GM12872 (cell line): ENCODE data around the gene VSTM2B.

ENCODE experiments used
- TF ChIP-seq, protein P1 (sequence below): IDR thresholded peaks from 3 replicates; pipeline ENCODE4 v1.5.1; 2011; ENCODE audit warnings: low read depth, mild to moderate bottlenecking, low read length, moderate library complexity; ENCODE audit not compliant: insufficient read depth

The VSTM2B gene

DNA sequence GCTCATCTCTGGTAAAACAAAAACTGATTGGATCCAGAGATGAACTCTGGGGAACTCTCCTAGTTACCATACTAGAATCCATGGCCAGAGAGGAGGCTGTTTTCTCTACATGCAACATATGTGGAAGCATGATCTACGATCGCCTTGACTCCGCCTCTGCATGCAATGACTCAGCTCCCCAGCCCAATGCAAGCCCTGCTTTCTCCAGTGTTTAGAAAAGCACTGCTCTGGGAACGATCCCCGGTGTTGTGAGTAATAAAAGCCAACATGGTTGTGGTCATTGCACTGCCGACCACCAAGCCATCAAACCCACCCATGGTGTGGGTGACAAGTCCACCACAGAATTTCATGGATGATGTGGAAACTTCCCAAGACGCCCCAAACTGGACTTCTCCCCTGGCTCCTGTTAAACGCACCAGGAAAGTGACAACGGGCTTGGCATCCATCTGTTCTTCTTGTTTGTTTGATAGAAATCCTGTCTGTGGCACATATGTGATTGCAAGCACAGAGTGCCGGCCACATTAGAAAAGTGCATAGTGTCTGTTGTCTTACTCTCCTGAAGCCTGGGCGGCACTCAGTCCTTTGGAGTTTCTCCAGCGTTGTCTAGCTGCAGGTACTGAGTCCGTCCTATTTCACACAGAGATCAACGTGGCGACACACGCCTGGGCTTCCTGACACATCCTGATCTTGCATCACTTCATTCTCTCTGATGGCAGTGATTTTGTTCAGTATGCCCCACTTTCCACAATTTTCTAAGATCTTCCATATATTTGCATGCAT is 36.4 kb upstream of the VSTM2B start:
- TF ChIP-seq, protein P1, sequence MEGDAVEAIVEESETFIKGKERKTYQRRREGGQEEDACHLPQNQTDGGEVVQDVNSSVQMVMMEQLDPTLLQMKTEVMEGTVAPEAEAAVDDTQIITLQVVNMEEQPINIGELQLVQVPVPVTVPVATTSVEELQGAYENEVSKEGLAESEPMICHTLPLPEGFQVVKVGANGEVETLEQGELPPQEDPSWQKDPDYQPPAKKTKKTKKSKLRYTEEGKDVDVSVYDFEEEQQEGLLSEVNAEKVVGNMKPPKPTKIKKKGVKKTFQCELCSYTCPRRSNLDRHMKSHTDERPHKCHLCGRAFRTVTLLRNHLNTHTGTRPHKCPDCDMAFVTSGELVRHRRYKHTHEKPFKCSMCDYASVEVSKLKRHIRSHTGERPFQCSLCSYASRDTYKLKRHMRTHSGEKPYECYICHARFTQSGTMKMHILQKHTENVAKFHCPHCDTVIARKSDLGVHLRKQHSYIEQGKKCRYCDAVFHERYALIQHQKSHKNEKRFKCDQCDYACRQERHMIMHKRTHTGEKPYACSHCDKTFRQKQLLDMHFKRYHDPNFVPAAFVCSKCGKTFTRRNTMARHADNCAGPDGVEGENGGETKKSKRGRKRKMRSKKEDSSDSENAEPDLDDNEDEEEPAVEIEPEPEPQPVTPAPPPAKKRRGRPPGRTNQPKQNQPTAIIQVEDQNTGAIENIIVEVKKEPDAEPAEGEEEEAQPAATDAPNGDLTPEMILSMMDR: no peak

DNA sequence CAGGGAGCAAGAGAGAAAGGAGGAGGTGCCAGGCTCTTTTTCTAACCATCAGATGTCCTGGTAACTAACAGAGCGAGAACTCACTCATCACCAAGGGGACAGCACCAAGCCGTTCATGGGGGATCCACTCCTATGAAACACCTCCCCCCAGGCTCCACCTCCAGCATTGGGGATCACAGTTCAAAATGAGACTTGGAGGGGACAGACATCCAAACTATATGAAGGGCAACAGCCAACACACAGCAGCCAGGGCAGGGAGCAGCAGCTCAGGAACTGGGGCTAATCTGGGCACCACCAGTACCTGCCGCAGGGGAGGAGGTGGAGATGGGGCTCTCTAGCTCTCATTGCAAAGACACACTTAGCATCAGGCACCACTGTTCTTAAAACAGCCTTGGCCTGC is 34.3 kb upstream of the VSTM2B start:
- TF ChIP-seq, protein P1: no peak

DNA sequence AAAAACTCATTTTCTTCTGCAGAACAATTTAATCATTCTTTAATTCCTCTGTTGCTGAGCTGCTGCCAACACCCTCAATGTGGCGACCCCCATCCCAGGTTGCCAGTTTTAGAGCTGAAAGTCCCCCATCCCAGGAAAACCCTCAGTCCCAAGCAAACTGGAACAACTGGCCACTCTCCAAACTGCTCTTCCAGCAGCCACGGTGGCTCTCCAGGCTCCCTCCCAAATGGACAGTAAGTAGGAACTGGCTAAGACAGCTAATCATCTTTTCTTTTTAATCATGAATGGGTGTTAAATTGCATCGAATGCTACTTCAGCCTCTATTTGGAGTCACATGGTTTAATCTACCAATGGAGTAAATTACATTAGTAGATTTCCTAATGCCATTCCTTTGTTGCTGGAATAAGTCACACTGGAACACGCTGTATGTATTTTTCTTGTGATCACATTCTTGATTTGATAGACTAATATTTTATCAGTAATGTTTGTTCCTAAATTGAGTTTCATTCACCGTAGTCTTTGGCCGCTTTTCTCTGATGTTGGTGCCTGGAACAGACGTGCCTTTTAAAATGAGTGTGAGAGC is 33.7 kb upstream of the VSTM2B start:
- TF ChIP-seq, protein P1: no peak

DNA sequence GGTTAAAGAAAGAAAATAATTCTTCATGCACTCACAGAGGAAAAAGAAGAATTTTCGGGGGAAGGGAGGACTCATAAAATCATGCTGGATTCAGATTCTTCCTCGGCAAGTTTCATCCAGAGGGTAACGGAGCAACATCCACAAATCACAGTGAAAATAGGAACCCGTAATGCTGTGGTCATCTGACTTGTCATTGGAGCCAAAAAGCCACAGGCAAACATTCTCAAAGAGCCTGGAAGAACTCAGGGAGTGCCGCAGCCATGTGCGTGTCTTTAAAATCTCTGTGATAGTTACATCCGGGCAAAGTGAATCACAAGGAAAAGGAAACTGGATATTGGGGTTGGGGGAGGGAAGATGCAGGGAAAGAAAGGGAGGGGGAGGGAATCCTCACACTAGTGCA is 33.0 kb upstream of the VSTM2B start:
- TF ChIP-seq, protein P1: no peak

DNA sequence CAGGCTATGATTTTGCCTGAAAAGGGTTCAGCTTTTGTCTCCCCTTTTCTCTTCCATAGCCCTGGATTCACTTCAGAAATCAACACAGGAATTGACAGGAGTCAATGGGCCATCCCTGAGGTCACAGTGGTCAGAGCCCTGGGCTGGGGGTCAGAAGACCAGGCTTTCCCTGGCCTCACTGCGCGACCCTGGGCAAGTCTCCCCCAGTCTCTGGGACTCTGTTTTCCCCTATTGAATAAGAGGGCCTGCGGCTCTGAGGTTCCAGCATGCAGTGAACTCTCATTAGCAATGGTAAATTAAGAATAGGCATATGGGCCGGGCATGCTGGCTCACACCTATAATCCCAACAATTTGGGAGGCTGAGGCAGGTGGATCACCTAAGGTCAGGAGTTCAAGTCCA is 30.7 kb upstream of the VSTM2B start:
- TF ChIP-seq, protein P1: no peak

DNA sequence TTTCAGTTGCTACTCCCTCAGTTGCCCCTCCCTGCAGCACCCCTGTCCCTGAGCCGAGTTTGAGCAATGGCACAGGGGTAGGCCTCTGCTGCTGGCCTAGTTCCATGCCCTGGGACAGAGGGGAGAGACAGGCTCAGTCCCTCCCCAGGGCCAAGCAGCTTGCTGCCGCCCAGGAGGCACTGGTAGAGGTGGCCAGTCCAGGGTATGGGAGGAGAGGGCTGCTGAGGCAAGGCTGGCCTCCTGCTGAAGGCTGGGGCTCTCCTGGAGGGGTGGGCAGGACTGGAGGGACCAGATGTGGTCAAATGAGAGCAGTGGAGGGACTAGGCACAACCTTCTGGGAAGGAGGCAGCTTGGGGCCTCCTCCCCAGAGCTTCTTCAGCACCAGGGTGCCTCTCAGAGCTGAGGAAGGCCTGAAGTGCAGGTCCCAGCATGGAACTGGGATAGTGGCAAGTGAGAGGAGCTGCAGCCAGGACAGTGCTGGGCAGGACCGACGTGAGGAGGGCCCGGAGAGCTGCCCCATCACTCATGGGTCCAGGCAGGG is 29.8 kb upstream of the VSTM2B start:
- TF ChIP-seq, protein P1: no peak

DNA sequence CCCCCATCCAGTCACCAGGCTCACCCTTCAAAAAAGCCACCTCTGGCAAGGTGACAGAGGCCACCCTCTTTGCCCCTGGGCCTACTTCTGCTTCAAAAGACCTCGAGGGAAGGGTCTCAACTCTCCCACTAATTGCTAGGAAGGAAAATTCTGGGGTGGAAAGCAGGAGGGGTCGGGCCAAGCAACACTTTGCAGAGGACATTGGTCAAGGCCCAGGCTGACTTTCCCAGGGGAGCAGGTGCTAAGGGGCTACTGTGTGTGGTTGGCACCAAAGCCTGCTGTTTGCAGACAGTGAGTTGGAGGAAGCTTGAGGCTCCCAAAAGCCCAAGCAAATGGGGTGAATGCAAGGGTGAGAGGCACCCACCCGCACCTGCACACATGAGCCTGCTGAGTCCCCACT is 28.6 kb upstream of the VSTM2B start:
- TF ChIP-seq, protein P1: no peak
